Measurements from ENCODE around the gene ADAD1.

GRCh38 chr4:122450847-122451246 lies 72.0 kb downstream of the ADAD1 start:
- TF ChIP-seq, protein P1, sequence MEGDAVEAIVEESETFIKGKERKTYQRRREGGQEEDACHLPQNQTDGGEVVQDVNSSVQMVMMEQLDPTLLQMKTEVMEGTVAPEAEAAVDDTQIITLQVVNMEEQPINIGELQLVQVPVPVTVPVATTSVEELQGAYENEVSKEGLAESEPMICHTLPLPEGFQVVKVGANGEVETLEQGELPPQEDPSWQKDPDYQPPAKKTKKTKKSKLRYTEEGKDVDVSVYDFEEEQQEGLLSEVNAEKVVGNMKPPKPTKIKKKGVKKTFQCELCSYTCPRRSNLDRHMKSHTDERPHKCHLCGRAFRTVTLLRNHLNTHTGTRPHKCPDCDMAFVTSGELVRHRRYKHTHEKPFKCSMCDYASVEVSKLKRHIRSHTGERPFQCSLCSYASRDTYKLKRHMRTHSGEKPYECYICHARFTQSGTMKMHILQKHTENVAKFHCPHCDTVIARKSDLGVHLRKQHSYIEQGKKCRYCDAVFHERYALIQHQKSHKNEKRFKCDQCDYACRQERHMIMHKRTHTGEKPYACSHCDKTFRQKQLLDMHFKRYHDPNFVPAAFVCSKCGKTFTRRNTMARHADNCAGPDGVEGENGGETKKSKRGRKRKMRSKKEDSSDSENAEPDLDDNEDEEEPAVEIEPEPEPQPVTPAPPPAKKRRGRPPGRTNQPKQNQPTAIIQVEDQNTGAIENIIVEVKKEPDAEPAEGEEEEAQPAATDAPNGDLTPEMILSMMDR (IDR thresholded peaks at IDR 0.05) = no peak
- no peak for TF ChIP-seq POLR2A (IDR thresholded peaks at IDR 0.05)

Data from thyroid gland (tissue), 4 donors.